NCI-H2196 (cell line): ENCODE data around the gene ARF1.
"Not testable (repeated sequence)": the region's sequence is repeated elsewhere in the genome, so short reads cannot be mapped to it uniquely, and the experiment has no call there.

Experiments used
- DNase-seq: peaks from one replicate; lab custom pipeline; 2025; ENCODE audit not compliant: unreplicated experiment; lab: John Stamatoyannopoulos, UW

Gene ARF1

DNA sequence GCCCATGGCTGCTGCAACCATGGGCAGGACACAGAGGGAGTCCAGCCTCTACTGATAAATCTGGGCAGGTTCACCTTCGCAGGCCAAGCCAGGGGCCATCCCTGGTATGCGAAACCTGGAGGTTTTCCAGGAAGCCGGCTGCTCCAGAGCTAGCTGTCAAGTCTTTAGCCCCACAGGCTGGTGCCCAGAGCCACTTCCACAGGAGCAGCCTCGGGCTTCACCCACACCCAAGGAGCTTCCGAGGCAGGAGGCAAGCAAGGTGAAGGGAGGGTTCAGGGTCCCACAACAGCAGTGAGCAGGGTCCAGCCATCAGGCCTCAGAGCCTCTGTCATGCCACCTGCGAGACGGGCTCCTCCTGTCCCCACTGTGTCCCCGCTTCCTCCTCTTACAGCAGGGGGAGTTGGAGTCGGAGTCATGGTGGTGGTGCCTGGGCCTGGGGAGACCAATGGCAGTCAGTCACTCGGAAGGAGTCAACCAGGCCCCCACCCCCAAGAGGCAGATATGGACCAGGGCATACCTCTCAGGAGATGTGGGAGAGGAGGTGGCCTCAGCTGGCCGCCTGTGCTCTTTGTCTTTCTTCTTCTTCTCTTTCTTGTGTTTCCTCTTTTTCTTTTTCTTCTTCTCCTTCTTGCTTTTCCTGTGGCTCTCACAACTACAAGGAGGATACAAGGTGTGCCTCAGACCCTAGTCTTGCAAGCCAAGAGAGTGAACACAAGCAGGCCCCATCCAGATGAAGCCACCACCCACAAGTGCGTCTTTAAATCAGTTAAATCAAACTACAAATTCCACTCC lies 18.5 kb downstream of the ARF1 start:
- no peak for DNase-seq

GRCh38 chr1:228101614-228101993 lies 19.1 kb downstream of the ARF1 start:
- no peak for DNase-seq

GRCh38 chr1:228101994-228102790 lies 19.7 kb downstream of the ARF1 start:
- no peak for DNase-seq

GRCh38 chr1:228102791-228103620 lies 20.5 kb downstream of the ARF1 start, which contains the start of gene C1orf35:
TSS of gene C1orf35 (minus strand) at chr1:228103325. CDS start at chr1:228103227, 98 bp downstream.
- DNase-seq, result peak; percentile 96

DNA sequence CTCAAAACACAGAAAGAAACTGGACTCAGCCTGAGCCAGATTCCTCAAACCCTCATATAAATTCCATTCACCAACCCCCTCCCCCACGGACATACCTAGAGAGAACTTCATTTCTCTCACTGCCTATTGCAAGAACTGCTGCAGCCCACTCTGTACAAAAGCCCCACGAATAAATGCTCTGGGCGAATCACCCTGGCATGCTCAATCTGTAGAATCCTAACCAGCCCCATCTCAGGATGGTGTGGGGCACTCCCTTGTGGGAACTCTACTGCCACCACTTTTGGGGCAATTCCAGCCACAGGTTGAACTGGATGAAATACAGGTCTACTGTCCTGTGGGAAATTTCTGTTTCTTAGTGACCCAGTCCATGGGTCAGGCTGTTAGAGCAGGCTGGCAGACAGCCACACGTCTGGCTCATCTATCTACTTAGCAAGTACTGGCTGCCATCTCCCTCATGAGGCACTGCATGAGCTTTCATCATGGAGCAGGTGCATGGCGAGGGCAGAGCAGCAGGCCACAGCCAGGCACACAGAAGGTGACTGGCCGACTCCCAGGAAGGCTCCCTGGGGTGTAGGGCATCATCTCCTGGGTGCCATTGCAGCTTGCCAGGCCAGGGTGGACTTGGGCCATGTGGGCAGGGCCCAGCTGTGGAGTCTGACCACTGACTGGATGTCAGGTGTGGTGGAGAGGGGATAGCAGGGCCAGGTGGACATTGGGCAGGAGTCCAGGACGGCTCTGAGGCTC lies 22.2 kb downstream of the ARF1 start:
- peak; percentile 80 for DNase-seq

DNA sequence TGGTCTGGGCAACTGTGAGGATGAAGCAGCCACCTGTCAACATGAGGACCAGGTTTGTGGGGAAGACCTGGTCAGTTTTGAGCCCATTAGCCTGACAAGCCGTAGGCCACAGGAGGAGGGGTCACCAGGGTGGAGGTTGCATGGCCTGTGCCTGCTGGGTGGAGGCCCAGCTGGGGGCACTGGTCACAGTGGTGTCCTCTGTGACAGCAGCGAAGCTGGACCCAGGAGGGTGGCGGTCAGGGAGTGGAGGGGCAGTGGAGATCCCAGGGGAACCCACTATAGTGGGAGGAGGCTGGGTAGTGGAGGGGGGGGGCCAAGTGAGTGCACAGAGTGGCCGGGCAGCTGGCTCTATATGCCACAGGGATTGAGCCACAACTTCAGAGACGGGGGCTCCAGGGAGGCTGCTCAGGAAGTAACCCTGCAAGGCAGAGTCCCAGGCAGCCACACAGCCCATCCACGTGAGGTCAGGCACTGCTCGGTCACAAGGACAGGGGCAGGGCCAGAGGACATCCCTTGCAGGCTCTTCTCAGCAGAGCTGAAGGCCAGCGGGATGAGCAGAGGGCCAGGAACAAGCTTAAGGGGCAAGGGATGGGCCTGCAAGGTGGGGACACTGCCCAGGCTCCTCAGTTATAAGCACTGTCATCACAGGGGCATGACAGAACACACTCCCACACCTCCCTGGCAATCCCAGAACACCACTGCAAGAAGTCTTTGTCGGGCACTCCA lies 22.9 kb downstream of the ARF1 start:
- no peak for DNase-seq

DNA sequence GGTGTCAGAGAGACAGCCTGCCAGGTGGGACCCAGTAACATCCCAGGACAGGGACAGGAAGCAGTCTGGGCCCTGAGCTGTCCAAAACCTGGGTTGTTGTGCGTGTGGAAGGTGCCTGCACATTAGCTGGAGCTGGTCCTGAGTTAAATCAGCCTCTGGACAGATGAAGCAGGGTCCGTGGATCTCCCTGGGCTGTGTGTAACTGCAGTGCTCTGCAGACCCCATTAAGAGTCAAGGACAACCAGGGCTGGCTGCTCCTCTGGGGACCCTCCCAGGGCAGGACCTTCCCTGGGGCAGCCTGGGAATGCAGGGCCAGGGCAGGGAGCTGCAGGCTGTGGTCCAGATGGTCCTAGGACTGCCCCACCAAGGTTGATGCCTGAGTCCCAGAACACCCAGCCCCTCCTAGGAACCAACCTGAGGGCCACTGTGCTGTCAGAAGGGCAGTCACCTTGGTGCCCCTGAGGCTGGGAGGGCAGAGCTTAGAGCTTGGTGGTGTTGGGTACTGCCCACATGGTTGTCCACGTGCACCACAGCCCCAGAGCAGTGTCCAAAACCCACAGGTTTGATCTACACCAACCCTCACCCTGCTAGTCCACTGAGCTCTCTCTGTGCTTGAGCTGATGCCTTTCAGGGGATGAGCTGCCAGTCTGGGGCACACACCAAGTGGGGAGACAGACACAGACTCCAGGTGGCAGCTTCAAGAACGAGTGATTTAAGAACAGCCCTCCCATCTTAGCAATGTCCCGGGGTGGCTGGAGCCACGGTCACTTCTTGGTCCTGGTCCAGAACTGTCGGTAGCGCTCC lies 23.7 kb downstream of the ARF1 start:
- no peak for DNase-seq

- no peak for DNase-seq
Measured at GRCh38 chr1:228106800-228107054, 24.2 kb downstream of the ARF1 start.

DNA sequence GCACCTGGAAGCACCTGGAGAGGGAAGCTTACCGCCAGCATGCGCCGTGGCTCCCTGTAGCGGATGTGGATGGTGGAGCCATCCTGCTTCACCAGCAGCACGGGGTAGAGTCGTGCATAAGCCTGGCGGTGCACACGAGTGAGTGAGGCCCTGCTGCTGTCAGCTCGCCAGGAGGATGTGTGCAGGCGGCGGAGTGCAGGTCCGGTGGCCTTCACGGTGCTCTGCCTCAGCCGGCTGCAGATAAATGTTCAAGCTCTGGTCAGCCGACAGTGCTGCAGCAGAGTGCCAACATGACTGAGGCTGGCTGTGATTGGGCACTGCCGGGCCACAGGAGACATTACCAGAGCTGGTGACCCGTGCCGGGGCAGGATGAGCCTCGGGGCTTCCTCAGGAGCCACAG lies 25.1 kb downstream of the ARF1 start:
- no peak for DNase-seq

DNA sequence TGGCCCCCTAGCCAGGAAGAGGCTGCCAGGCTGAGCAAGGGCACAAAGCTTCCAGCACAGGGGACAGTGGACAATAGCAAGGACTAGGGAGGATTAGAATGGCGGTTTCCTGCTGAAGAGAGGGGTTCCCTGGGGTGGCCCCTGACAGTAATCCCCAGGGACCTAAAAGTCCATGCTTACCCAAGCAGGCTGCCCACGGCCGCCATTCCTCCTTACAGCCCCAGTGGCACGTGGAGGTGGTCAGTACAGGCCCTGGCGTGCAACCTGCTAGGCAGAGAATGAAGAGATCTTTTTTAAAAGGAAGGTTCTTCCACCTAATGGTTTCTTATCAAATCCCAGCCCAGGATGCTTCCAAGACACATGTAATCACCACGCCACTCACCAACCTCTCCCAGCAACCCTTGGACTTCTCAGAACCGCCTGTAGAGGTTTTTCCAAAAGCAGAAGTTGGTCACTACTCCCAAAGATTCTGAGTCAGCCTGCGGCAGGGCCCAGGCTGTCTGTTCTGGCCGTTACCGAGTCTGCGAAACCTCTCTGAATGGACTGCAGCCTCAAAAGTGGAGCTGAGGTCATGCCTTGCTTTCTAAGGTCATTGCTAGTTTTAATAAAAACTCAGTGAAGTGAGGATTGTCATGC lies 25.7 kb downstream of the ARF1 start:
- no peak for DNase-seq

DNA sequence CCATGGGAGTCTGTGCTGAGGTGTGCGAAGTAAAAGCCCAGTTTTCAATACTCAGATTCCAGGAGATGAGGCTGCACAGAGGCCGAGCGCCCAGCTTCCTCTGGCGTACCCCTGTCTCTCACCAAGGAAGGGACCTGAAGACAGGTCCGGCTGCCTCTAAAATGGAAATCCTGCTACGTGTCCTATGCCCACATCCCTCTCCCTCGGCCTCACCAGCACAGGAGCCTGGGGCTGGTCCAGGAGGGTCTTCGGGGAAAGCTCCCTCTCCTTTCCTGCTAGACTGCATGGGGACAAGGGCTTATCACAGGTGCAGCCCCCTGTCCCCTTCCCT lies 26.2 kb downstream of the ARF1 start:
- no peak for DNase-seq

- peak; percentile 97 for DNase-seq
Measured at GRCh38 chr1:228109073-228109961, 26.8 kb downstream of the ARF1 start, which contains the start of gene MRPL55. TSS of gene MRPL55 (minus strand) at chr1:228109299. CDS start at chr1:228108260, 1,039 bp downstream.

- no peak for DNase-seq
Measured at GRCh38 chr1:228109962-228110488, 27.5 kb downstream of the ARF1 start.

GRCh38 chr1:228110556-228110955 lies 28.0 kb downstream of the ARF1 start:
- no peak for DNase-seq

GRCh38 chr1:228111315-228111714 lies 28.8 kb downstream of the ARF1 start:
- not testable (repeated sequence) for DNase-seq

GRCh38 chr1:228112167-228112566 lies 29.7 kb downstream of the ARF1 start:
- no peak for DNase-seq

DNA sequence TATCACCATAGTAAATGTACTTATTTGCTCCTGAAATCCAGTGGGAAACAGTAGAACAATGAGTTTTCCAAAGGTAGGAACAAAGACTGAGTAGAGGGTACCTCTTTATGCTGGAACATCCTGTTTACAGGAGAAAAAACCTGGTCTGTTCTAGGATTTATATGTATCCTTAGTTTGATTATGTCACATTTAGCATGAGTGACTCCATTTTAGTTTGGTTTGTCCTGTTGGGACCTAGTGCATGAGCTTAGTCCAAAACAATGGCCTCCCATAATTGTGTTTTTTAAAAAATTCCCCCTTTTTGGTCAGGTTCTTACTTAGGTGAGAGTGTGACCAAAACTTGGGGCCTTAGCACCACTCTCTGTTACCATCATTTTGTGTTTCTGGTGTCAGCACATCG lies 30.1 kb downstream of the ARF1 start:
- DNase-seq, result no peak

DNA sequence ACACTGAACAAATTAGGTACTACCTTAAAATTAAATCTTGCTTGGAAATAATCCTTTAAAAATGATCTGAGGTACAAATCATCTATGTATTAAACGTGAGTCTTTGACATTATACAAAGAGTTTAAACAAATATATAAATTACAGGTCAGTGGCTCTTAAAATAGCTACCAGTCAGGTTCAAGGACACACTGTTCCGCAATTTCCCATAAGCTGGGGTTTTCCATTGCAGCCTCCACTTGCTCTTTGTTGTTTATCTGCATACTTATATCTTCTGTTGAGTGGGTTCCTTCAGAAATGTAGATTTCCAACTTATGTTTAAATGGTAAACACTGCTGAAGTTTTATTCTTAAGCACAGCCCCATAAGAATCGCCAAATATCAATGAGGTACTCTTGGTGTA lies 32.3 kb downstream of the ARF1 start:
- DNase-seq, result no peak
